GM10847 (cell line): Measurements from ENCODE around the gene BRINP2.

Source experiments
- POLR2A ChIP-seq: IDR thresholded peaks from 2 replicates; pipeline ENCODE4 v1.6.1; 2011; ENCODE audit not compliant: insufficient read length; ENCODE audit errors: extremely low read depth

The BRINP2 gene

GRCh38 chr1:177306981-177307380, 136.2 kb downstream of the BRINP2 start:
- no peak for TF ChIP-seq POLR2A

DNA sequence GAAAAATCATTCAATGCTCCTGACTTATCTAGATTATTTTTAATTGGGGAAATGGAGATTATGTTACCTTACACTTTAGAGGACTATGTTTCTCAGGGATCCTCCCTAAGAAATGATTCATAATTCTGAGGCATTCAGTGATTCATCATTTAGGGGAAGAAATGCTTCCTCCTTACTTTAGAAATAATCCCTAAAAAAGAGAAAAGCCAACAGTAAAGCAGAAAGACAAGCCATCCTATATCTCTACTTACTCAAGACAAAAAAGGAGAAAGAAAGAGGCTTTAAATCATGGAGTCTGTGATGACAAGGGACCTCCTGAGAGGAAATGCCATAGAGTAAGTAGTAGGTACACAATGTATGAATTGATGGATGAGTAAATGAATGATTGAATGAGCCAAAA, 137.0 kb downstream of the BRINP2 start:
- TF ChIP-seq POLR2A = no peak

- no peak for TF ChIP-seq POLR2A
Observed at GRCh38 chr1:177309880-177310279, 139.1 kb downstream of the BRINP2 start.

GRCh38 chr1:177310326-177310725, 139.6 kb downstream of the BRINP2 start:
- TF ChIP-seq POLR2A = no peak

DNA sequence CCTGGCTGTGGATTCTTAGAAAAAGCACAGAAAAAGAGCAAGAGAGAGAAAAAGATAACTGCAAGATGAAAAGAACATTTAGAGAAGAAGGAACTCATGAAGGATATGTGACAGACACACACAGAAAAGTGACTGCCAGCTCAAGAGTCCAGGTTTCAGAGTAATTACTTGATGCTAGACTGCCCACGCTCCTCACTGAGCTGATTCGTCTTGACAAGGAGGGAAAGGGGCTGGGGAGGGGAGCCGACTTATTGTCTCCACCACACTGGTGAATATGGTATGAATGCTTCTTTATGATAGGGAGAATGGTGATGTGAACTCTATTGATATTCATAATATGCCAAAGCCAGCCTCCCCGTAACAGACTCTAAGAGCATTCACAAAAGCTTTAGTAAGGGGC, 140.4 kb downstream of the BRINP2 start:
- no peak for TF ChIP-seq POLR2A

GRCh38 chr1:177311586-177311985, 140.8 kb downstream of the BRINP2 start:
- no peak for TF ChIP-seq POLR2A

DNA sequence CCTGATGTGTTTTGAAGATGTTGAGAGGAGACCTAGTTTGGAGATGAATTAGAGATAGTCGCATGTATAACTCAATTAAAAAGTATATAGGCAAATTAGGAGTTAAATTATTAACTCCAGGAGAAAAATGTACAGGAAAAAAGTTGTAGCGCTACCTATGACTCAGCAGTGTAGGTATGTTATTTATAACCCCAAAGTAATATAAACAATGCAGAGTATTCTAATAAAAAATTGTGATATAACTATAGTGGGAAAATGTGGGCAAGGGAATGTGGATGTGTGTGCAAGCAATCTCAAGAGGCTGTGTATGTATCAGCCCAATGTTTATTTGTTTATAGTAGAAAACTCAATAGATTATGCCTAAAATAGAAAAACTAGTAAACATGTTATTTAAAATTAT, 144.5 kb downstream of the BRINP2 start:
- TF ChIP-seq POLR2A = no peak

- no peak for TF ChIP-seq POLR2A
Observed at GRCh38 chr1:177315761-177316160, 145.0 kb downstream of the BRINP2 start.

DNA sequence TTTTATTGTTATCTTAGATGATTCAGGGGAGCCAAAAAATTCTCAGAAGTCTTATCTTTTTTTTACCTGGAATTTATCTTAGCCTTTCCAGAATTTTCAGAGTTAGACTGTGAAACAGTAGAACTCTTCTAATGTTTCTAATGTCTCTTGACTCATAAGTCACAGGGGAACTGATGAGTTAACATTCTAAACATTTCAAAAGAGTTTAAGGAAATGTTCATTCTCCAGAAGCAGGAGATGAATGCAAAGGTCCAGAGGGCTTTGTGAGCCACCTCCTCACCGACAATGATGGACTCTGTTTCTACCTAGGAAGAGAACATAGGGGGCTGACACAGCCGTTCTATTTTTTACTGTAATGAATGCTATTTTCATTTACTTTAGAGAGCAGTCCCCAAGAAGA, 157.5 kb downstream of the BRINP2 start:
- TF ChIP-seq POLR2A = no peak

- no peak for TF ChIP-seq POLR2A
Observed at GRCh38 chr1:177329871-177330270, 159.1 kb downstream of the BRINP2 start.
